ENCODE data around the gene RARB.

DNA sequence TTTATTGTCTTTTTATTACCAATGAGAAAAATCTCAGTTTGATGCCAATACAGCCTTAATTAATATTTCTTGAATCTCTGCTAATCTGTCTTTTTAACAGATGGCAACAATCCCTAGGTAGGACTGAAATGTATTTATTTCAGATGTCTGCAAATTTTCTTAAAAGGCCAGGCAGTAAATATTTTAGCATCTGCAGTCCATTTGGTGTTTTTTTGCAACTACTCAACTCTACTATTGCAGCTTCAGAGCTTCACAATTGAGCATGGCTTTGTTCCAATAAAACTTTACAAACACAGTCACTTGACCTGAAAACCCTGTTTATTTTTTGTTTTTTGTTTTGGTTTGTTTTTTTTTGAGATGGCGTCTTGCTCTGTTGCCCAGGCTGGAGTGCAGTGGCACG lies 82.7 kb downstream of the RARB start:
- TF ChIP-seq, protein P1, sequence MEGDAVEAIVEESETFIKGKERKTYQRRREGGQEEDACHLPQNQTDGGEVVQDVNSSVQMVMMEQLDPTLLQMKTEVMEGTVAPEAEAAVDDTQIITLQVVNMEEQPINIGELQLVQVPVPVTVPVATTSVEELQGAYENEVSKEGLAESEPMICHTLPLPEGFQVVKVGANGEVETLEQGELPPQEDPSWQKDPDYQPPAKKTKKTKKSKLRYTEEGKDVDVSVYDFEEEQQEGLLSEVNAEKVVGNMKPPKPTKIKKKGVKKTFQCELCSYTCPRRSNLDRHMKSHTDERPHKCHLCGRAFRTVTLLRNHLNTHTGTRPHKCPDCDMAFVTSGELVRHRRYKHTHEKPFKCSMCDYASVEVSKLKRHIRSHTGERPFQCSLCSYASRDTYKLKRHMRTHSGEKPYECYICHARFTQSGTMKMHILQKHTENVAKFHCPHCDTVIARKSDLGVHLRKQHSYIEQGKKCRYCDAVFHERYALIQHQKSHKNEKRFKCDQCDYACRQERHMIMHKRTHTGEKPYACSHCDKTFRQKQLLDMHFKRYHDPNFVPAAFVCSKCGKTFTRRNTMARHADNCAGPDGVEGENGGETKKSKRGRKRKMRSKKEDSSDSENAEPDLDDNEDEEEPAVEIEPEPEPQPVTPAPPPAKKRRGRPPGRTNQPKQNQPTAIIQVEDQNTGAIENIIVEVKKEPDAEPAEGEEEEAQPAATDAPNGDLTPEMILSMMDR (conservative IDR thresholded peaks at IDR 0.05 in 1 of 2, IDR thresholded peaks at IDR 0.05 in 1 of 2; ENCODE audit: low read depth in 1 of 2, low read length in 2 of 2) = no peak
- TF ChIP-seq EZH2 (IDR thresholded peaks at IDR 0.05; ENCODE audit: low read length, missing control alignments) = no peak

Measured in fibroblast of lung (primary cell).